HepG2 (cell line): ENCODE data around the gene PHKG2. TPM values are rescaled to one million over a fixed set of nuclear protein-coding genes. Genes with fewer than 3 reads are reported as not detected.
"Not testable (repeated sequence)": the region's sequence is repeated elsewhere in the genome, so short reads cannot be mapped to it uniquely, and the experiment has no call there.

Experiments used
- ATAC-seq: fragments of 200-7000 bp; cut with Tn5 transposase; 3 replicates; pipeline ENCODE4 v1.9.1; 2020; ENCODE audit warnings: mild to moderate bottlenecking, moderate library complexity
- BruUV-seq: library from RNA; stranded (reverse); fragments of 400-500 nt; replicated peaks from 2 replicates; lab custom pipeline; 2021; lab: Mats Ljungman, UMichigan
- CTCF ChIA-PET: fragments of 300-600 bp; formaldehyde crosslinking; extraction: SDS; loops from one replicate; lab custom pipeline; 2021; ENCODE audit warnings: low total read pairs, inconsistent platforms, low intra/inter-chr PET ratio; lab: Yijun Ruan, JAX
- POLR2A ChIA-PET: fragments of 350-600 bp; sonication (Branson Sonifier 250); formaldehyde crosslinking; loops from one replicate; lab custom pipeline; 2020; ENCODE audit warnings: antibody characterized with exemption, inconsistent platforms; lab: Yijun Ruan, JAX
- DNase-seq: peaks from one replicate; pipeline ENCODE4 v3.0.0-alpha.2; 2015; ENCODE audit warnings: low spot score
- FAIRE-seq: peaks from 3 replicates; lab custom pipeline; 2011; peaks lifted over from hg19 to GRCh38; lab: Jason Lieb, UNC
- H2AFZ ChIP-seq: one replicate; pipeline ENCODE4 v1.6.1; 2011; ENCODE audit warnings: low read length, inconsistent platforms
- H3K27ac ChIP-seq: fragments of 300-600 bp; 3 replicates; pipeline ENCODE4 v1.8.0; 2011; ENCODE audit warnings: mixed run types, mild to moderate bottlenecking, mixed read lengths, low read length, inconsistent platforms; ENCODE audit not compliant: insufficient read depth; ENCODE audit errors: extremely low read length
- H3K27me3 ChIP-seq, 2 experiments: fragments of 200-600 bp in 1 of 2; 2 replicates in 1 of 2; 3 replicates in 1 of 2; pipeline versions ENCODE4 v1.6.0 to v1.8.0; 2011; ENCODE audit warnings: low read length in 2 of 2, mild to moderate bottlenecking in 2 of 2, moderate library complexity in 2 of 2, inconsistent platforms in 1 of 2; ENCODE audit not compliant: insufficient read depth in 2 of 2, control insufficient read depth in 1 of 2
- H3K36me3 ChIP-seq, 2 experiments: fragments of 200-600 bp in 1 of 2; replicated peaks in 1 of 2; 2 replicates in 1 of 2; 3 replicates in 1 of 2; pipeline versions ENCODE4 v1.5.1 to v1.8.0; 2011; ENCODE audit warnings: low read length in 2 of 2, inconsistent platforms in 1 of 2; ENCODE audit not compliant: insufficient read depth in 2 of 2, control insufficient read depth in 1 of 2
- H3K4me1 ChIP-seq: 2 replicates; pipeline ENCODE4 v1.5.1; 2012; ENCODE audit warnings: low read length, inconsistent platforms; ENCODE audit not compliant: insufficient read depth
- H3K4me2 ChIP-seq: 2 replicates; pipeline ENCODE4 v1.6.0; 2011; ENCODE audit warnings: low read depth, low read length, inconsistent platforms
- H3K4me3 ChIP-seq, 3 experiments: fragments of 200-600 bp in 1 of 3; sonication (generic), shearing (Covaris generic) in 1 of 3; replicated peaks in 1 of 3; 2 replicates each; pipeline ENCODE4 v1.5.1; 2011 to 2016; ENCODE audit warnings: low read length in 3 of 3, inconsistent platforms in 2 of 3, low read depth in 2 of 3, mild to moderate bottlenecking in 2 of 3, control low read depth in 1 of 3, mixed read lengths in 1 of 3; ENCODE audit not compliant: insufficient read depth in 1 of 3
- H3K79me2 ChIP-seq: one replicate; pipeline ENCODE4 v1.6.1; 2011; ENCODE audit warnings: low read length, inconsistent platforms; ENCODE audit not compliant: insufficient read depth
- H3K9ac ChIP-seq: 2 replicates; pipeline ENCODE4 v1.6.0; 2011; ENCODE audit warnings: mild to moderate bottlenecking, low read depth, low read length, inconsistent platforms; ENCODE audit not compliant: insufficient read depth
- H3K9me3 ChIP-seq: 2 replicates; pipeline ENCODE4 v1.5.1; 2012; ENCODE audit warnings: mild to moderate bottlenecking, low read length
- H4K20me1 ChIP-seq: 2 replicates; pipeline ENCODE4 v1.6.0; 2011; ENCODE audit warnings: inconsistent platforms, mild to moderate bottlenecking, low read length, moderate library complexity; ENCODE audit not compliant: insufficient read depth
- KLF13 ChIP-seq: sonication (generic); formaldehyde crosslinking; IDR thresholded peaks from 2 replicates; pipeline ENCODE4 v1.4.0; 2020; ENCODE audit warnings: mild to moderate bottlenecking, missing genetic modification reagents
- MXI1 ChIP-seq: IDR thresholded peaks from 3 replicates; pipeline ENCODE4 v1.6.1; 2012; ENCODE audit warnings: low read depth, low read length, inconsistent platforms, borderline replicate concordance
- NFYC ChIP-seq: IDR thresholded peaks from 2 replicates; pipeline ENCODE4 v1.6.1; 2016; ENCODE audit warnings: missing genetic modification reagents, missing compliant biosample characterization
- RBFOX2 ChIP-seq: fragments of 200-400 bp; formaldehyde crosslinking; IDR thresholded peaks from 2 replicates; pipeline ENCODE4 v1.6.1; 2017; ENCODE audit warnings: low read depth, mild to moderate bottlenecking, low read length
- RBM22 ChIP-seq: fragments of 200-400 bp; formaldehyde crosslinking; optimal IDR thresholded peaks from 2 replicates; pipeline ENCODE3; 2017; ENCODE audit warnings: mild to moderate bottlenecking, low read length, moderate library complexity
- ZBTB42 ChIP-seq: sonication (generic); formaldehyde crosslinking; IDR thresholded peaks from 2 replicates; pipeline ENCODE4 v1.5.0; 2020; ENCODE audit warnings: mild to moderate bottlenecking, missing genetic modification reagents
- WGBS: methylation state at CpG from one replicate; pipeline ENCODE4 v1.1.6; 2017; ENCODE audit warnings: low lambda C conversion rate; 5-methylcytosine and 5-hydroxymethylcytosine counted together
- in situ Hi-C: cut with HindIII; loops from 2 replicates; pipeline ENCODE4 v1.10.0; 2017; ENCODE audit warnings: low pct_unique_long_range_greater_than_20kb; ENCODE audit not compliant: extremely low pct_ligation_motif_present
- intact Hi-C: fragments of 100-400 bp; cut with micrococcal nuclease; formaldehyde crosslinking; loops from one replicate; pipeline ENCODE4 v1.10.0; 2022; ENCODE audit not compliant: unreplicated experiment
- polyA plus RNA-seq, 8 experiments: library from polyadenylated mRNA; depleted of rRNA in 3 of 8; stranded (reverse) in 7 of 8; unstranded in 1 of 8; fragments of >200 nt; fragmentation: Illumina TruSeq in 4 of 8; extraction: Trizol in 4 of 8; gene quantifications; 2 replicates each; pipeline versions ENCODE4 v1.2.1 to v1.2.3, GENCODE V29; 2011 to 2016; ENCODE audit warnings: low read depth in 4 of 8, missing spikeins in 1 of 8, mixed read lengths in 1 of 8; ENCODE audit not compliant: insufficient read depth in 1 of 8
- total RNA-seq, 5 experiments: library from RNA; depleted of rRNA; stranded (reverse); fragments of >200 nt; fragmentation: Illumina TruSeq; extraction: Trizol; gene quantifications; 2 replicates each; pipeline ENCODE4 v1.2.3, GENCODE V29; 2016; ENCODE audit warnings: low read depth in 1 of 5
- TF ChIP-seq, protein P1 (sequence below): IDR thresholded peaks from 2 replicates; pipeline ENCODE4 v1.6.1; 2016; ENCODE audit warnings: missing compliant biosample characterization, missing genetic modification reagents, borderline replicate concordance
- TF ChIP-seq, protein P2 (sequence below): sonication (generic); formaldehyde crosslinking; IDR thresholded peaks from 2 replicates; pipeline ENCODE4 v1.4.0; 2020; ENCODE audit warnings: low read depth, missing genetic modification reagents

Gene PHKG2
- total and polyA plus RNA-seq, 2 of the 13 experiments (the other 11 are each of a cell fraction or from before 2014, with no cell fraction given): 37.4 to 42.1 TPM

DNA sequence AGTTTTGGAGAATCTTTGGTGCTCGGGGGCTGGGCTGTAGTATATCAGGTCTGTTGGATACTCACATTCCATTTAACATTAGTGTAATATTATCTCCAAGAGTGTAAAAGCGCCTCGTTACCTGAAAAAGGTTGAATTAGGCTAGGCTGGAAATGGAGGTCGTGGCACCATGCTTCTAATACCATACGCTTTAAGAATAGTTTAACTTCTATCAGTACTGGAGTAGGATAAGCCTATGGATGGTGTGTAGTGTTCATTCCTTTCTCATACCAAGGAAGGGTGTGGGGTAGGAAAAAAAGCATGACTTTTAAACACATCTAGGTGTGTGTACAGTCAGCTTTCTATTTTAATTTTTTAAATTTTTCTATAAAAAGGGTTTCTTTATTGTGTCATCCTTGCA lies 47.3 kb upstream of the PHKG2 start (continued):
- TF ChIP-seq, protein P1, sequence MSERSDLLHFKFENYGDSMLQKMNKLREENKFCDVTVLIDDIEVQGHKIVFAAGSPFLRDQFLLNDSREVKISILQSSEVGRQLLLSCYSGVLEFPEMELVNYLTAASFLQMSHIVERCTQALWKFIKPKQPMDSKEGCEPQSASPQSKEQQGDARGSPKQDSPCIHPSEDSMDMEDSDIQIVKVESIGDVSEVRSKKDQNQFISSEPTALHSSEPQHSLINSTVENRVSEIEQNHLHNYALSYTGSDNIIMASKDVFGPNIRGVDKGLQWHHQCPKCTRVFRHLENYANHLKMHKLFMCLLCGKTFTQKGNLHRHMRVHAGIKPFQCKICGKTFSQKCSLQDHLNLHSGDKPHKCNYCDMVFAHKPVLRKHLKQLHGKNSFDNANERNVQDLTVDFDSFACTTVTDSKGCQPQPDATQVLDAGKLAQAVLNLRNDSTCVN (CRISPR knock-in tag): no peak
- TF ChIP-seq KLF13 (CRISPR knock-in tag): no peak
- TF ChIP-seq MXI1: no peak
- no peak for TF ChIP-seq NFYC (CRISPR knock-in tag)

DNA sequence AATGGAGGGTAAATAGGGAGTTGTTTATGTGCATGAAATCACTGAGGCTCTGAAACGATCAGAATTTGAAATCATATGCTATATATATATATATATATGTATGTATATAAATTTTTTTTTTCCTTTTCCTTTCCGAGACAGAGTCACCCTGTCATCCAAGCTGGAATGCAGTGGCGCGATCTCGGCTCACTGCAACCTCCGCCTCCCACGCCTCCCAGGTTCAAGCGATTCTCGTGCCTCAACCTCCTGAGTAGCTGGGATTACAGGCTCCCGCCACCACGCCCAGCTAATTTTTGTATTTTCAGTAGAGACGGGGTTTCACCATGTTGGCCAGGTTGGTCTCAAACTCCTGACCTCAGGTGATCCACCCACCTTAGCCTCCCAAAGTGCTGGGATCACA lies 45.2 kb upstream of the PHKG2 start:
- DNase-seq, H3K9me3 ChIP-seq, H3K27me3 ChIP-seq, H3K27ac ChIP-seq, BruUV-seq, H3K4me3 ChIP-seq, intact Hi-C loops, CTCF ChIA-PET, H3K4me2 ChIP-seq, in situ Hi-C loops, H2AFZ ChIP-seq, ATAC-seq, FAIRE-seq, POLR2A ChIA-PET, H3K9ac ChIP-seq: not testable (repeated sequence)
- Histone ChIP-seq H3K4me1 (peaks cover 13% of the 10 kb centered on the region), H4K20me1 (peaks cover 16% of the 10 kb centered on the region; the same call in 1 of the 2 replicates), H3K79me2 (peaks cover 31% of the 10 kb centered on the region), H3K36me3 (peaks cover 39 to 76% of the 10 kb centered on the region in 2 experiments)
- WGBS: 96% methylated on average over 12 of the region's 12 CpGs

DNA sequence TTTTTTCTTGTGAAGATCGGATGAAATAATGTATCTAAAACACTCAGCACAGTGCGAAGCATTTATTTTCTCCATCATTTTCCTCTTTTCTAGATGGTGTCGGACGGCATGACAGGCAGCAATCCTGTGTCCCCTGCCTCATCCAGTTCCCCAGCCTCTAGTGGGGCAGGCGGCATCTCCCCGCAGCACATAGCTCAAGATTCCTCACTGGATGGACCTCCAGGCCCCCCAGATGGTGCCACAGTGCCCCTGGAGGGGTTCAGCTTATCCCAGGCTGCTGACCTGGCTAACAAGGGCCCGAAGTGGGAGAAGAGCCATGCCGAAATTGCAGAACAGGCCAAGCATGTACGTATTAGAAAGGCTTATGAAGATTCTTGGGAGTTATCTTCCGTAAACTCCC lies 44.3 kb upstream of the PHKG2 start:
- no peak for TF ChIP-seq ZBTB42
- TF ChIP-seq RBFOX2: 0 out of 2 replicates have a peak, but pooled peaks have one; percentile 20
- TF ChIP-seq, protein P2, sequence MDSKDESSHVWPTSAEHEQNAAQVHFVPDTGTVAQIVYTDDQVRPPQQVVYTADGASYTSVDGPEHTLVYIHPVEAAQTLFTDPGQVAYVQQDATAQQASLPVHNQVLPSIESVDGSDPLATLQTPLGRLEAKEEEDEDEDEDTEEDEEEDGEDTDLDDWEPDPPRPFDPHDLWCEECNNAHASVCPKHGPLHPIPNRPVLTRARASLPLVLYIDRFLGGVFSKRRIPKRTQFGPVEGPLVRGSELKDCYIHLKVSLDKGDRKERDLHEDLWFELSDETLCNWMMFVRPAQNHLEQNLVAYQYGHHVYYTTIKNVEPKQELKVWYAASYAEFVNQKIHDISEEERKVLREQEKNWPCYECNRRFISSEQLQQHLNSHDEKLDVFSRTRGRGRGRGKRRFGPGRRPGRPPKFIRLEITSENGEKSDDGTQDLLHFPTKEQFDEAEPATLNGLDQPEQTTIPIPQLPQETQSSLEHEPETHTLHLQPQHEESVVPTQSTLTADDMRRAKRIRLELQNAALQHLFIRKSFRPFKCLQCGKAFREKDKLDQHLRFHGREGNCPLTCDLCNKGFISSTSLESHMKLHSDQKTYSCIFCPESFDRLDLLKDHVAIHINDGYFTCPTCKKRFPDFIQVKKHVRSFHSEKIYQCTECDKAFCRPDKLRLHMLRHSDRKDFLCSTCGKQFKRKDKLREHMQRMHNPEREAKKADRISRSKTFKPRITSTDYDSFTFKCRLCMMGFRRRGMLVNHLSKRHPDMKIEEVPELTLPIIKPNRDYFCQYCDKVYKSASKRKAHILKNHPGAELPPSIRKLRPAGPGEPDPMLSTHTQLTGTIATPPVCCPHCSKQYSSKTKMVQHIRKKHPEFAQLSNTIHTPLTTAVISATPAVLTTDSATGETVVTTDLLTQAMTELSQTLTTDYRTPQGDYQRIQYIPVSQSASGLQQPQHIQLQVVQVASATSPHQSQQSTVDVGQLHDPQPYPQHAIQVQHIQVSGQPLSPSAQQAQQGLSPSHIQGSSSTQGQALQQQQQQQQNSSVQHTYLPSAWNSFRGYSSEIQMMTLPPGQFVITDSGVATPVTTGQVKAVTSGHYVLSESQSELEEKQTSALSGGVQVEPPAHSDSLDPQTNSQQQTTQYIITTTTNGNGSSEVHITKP: no peak
- TF ChIP-seq RBM22: peak; percentile 61
- TF ChIP-seq, all 625 proteins: peak for 2
- 98% methylated on average over 10 of the region's 10 CpGs for WGBS
- Histone ChIP-seq H4K20me1 (peaks cover 16% of the 10 kb centered on the region; the same call in 1 of the 2 replicates), H3K4me2 (no peak overlapping the region), H3K4me3 (no peak overlapping the region), H3K79me2 (peaks cover 28% of the 10 kb centered on the region), H3K27ac (no peak overlapping the region), H3K9me3 (no peaks in the 10 kb centered on the region), H2AFZ (no peak overlapping the region), H3K27me3 (no peaks in the 10 kb centered on the region), H3K4me1 (peaks cover 13% of the 10 kb centered on the region), H3K36me3 (peaks cover 43 to 85% of the 10 kb centered on the region in 2 experiments), H3K9ac (no peak overlapping the region)
- ChIA-PET POLR2A (interaction anchor here (0.7 kb wide), 1 partner anchor 44 kb away, joined by 4 read pairs; the partner anchor contains the start of gene PHKG2), CTCF (no interaction called here)
- DNase-seq (no peak), ATAC-seq (no peak), FAIRE-seq (no peak)
- intact Hi-C loops (no loop called here), in situ Hi-C loops (no loop called here)
- no TSS peak for BruUV-seq
